Measurements from ENCODE around the gene FBXL20.
A peak's percentile ranks its signal among the peaks of the same experiment; 100 is the strongest.
"Not testable (repeated sequence)": the region's sequence is repeated elsewhere in the genome, so short reads cannot be mapped to it uniquely, and the experiment has no call there.

FBXL20 gene

GRCh38 chr17:39401412-39402243, at the start of gene FBXL20:
Gene FBXL20, minus strand, starts transcription at chr17:39401626. Its CDS starts 224 bp downstream, at chr17:39401402.
- DNase-seq, result peak; percentile 94

GRCh38 chr17:39450847-39451581, 49.6 kb upstream of the FBXL20 start, which contains the start of gene MED1:
Gene MED1, minus strand, starts transcription at chr17:39451263. Its CDS starts 201 bp downstream, at chr17:39451062.
- DNase-seq, result peak; percentile 99

DNA sequence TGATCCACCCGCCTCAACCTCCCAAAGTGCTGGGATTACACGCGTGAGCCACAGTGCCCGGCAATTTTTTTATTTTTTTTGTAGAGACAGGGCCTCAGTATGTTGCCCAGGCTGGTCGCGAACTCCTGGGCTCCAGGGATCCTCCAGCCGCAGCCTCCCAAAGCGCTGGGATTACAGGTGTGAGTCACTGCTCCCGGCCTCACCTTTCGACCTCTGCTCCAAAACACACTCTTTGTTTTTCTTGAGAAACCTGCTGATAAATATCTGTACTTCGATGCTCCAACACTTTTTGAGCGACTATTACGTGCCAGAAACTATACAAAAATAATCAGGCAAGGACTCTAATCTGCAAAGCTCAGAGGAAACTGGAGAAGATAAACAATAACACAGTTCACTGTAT, 48.6 kb upstream of the FBXL20 start:
- no peak for DNase-seq

DNA sequence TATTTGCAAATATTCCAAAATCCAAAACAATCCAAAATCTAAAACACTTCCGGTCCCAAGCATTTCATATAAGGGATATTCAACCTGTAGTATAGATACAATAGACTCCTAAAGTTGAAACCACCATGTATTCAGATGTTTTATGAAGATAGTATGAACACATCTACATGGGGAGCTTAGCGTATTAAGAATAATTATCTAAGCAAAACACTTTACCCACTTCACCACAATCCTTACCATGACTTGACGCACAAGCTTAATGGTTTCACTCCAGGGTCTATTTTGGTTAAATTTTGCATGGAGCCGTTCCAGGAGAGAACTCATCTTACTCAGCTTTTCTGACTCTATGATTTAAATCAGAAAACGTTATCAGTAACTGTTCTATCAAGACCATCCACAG, 46.1 kb upstream of the FBXL20 start:
- no peak for DNase-seq

GRCh38 chr17:39443326-39443725, 41.9 kb upstream of the FBXL20 start:
- no peak for DNase-seq

DNA sequence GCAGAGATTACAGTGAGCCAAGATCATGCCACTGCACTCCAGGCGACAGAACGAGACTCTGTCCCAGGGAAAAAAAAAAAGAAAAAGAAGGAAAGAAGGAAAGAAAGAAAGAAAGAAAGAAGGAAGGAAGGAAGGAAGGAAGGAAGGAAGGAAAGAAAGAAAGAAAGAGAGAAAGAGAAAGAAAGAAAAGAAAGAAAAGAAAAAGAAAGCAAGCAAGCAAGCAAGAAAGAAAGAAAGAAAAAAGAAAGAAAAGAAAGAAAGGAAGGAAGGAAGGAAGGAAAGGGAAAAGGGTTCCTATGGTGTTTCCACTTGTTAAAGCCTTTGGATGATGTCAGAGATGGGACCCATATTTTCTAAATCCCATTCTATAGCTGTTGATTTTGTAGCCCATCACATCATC, 38.4 kb upstream of the FBXL20 start:
- not testable (repeated sequence) for DNase-seq

DNA sequence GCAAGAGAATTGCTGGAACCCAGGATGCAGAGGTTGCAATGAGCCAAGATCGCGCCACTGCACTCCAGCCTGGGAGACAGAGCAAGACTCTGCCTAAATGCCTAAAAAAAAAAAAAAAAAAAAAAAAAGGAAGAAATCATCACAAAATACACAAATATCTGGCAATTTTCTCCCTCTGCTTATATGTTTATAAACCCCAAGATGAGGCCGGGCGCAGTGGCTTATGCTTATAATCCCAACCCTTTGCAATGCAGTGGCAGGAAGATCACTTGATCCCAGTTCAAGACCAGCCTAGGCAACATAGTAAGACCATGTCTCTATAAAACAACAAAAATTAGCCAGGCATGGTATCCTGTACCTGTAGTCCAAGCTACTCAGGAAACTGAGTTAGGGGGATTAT, 28.2 kb upstream of the FBXL20 start:
- DNase-seq, result no peak

- no peak for DNase-seq
Observed at GRCh38 chr17:39416141-39416540, 14.7 kb upstream of the FBXL20 start.

DNA sequence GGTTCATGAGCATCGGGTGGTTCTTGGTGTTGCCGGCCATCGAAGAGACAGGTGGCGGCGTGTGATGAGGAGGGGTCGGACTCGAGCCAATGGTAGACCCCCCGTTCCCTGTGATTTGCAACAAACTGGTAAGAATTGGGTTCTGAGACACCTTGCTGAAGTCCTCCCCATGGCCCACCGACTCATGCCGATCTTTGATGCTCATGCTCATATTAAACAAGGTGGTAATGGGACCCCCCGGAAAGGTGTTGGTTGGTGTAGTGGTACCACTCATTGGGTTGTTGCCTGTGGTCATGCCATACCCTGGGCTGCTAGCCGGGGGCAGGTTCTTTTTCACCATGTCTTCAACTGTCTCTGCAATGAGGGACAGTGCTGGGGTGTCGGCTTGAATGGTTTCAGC, 8.9 kb upstream of the FBXL20 start:
- no peak for DNase-seq

DNA sequence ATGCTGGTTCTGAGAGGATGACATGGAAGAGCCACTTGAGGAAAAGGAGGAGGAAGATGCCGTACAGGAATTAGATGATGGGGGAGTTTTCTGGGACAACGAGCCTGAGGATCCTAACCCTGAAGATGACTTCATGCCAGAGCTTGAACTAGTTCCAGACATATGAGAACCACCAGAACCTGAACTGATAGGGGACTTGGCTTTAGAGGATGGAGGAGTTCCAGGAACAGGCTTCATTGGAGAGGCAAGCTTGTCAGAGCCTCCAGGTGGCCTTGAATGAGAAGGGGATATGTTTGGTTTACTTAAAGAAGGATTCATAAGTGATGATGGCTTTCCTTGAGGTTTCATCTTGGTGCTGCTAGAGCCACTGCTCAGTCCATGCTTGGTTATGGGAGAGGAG, 6.9 kb upstream of the FBXL20 start:
- no peak for DNase-seq

- no peak for DNase-seq
Observed at GRCh38 chr17:39406951-39407350, 5.5 kb upstream of the FBXL20 start.

- no peak for DNase-seq
Observed at GRCh38 chr17:39405436-39405835, 4.0 kb upstream of the FBXL20 start.

DNA sequence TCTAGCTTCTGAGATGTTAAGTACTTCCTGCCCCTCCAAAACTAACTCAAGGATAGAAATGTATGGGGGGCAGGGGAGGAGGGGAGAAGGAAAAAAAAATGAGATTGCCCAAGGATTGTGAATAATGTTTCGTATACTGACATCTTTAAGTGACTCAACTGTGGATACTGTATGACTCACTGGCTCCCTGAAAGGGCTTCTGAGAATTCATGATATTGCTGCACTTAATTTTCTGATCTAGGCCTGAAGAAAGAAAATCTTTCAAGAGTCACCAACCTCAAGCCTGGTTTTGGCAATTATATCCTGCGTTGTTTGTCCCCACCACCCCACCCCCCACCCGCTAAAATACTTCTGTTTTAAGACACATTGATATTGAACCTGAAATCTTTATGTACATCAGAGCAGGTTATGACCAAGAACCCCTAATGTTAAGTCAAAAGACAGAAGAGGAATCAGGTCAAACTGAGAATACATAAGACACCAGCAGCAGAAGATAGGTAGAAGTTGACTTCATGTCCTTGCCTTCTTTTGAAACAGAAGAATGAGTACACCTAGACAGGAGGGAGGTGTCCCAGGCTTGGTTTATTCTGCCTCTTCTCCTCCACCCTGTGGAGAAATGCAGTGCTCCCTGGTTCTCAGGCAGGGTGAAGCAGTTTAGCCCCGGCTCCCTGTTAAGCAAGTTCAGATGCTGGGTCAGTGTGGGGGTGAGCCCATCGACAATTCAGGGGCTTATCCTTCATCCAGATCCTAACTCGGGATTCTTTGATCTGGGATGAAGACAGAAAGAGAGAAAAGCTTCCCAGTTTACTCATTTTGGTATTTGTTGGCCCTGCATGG, 3.3 kb upstream of the FBXL20 start:
- DNase-seq, result no peak

DNA sequence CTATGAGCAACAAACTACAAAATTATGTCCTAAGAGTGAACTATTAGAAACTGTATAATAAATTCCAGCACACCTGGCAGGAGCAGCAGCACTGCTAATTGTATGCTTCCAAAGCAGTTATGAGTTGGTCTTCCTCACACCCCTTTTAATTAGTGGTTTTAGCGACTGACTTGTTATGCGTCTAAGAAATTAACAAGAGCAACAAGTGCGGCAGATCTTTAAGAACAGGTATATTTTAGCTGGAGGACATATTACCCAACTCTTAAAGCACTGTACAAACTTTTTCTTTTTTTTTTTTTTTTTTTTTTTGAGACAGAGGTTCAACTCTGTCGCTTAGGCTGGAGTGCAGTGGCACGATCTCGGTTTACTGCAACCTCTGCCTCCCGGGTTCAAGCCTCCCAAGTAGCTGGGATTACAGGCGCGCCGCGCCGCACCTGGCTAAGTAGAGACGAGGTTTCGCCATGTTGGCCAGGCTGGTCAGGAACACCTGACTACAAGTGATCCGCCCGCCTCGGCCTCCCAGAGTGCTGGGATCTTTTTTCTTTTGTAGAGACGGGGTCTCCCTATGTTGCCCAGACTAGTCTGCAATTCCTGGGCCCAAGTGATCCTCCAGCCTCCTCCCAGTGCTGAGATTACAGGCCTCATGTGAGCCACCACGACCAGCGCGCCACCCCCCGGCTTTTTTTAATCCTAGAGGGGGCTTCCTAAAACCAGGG, 1.6 kb upstream of the FBXL20 start:
- no peak for DNase-seq

DNA sequence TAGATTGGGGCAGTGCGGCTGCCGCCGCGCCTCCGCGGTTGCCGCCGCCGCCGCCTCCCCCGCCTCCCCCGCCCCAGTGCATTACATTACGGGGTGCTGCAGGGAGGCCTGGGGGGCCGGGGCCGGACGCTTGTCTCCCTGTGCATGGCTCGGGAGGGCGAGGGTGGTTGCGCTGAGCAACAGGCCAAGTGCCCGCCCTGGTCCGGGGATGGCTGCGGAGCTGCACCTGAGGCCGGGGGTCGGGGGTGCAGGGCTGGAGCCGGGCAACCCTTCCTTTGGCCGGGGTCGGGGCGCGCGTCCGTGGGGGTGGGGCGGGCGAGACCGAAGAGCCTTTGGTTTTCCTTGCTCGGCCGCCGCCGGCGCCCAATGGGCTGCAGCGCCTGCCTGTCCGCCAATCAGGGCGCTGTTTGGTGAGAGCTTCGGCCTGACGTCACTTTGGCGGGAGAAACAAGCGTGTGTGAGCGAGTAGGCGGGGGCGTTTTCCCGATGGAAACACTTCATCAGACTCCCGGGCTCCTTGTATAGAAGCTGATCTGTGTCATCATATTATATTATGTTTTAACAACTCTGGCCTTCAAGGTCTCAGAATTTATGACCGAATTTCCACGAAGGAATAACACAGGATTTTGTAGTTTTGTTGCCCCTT, 941 bp upstream of the FBXL20 start:
- peak; percentile 94 for DNase-seq

DNA sequence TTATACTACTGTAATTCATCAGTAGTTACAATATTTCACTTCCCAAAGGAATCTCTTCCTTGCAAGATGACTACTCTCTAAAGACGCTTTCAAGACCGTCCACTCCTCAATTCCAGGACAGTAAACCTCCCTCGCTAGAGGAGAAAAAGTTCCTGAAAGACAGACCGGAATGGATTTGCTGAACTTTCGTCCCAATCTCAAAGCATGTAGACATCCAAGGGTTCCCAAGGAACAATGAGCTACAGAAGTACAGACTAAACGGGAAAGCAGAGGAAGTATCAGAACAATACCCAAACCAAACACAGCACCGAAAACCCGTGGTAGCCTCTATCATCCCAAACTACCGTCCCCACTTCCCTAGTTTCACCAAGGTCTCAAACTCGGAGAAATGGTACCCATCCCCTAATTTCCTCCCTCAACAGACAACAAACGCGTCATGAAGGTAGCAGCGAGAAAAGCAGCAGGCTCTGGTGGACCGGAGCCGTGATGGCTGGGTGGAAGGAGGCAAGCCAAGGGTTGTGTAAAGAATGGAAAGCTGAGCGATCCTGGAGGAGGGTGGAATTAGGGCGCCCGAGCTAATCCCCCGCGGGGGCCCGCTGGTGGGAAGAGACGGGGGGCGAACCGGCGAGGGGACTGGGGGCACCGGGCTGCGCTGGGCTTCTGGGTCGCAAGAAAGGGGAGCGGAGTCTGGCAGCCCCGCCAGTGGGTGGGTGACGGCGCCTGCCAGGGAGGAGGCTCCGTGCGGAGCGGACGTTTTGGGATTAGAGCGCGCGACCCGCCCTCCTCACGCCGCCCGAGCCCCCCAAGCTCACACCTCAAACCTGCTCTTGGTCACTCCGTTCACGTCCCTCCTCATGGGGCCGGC, 647 bp downstream of the FBXL20 start:
- DNase-seq, result peak; percentile 23

DNA sequence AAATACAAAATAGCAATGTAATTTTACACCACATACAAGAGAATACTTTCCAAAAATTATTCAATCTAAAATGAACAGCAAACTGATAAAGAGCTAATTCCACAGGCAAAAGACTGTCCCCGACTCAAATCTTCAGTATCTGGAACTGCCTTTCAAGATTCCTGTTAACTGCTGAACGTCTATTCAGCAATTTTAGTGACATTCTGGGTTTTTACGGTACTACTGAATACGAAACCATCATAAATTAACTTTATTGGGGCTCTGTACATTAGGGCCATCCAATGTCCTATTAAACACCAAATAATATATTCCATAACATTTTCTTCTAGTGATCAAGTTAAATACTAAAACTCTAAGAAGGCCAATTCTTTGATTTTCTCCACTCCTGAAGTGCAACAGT, 1.6 kb downstream of the FBXL20 start:
- no peak for DNase-seq

DNA sequence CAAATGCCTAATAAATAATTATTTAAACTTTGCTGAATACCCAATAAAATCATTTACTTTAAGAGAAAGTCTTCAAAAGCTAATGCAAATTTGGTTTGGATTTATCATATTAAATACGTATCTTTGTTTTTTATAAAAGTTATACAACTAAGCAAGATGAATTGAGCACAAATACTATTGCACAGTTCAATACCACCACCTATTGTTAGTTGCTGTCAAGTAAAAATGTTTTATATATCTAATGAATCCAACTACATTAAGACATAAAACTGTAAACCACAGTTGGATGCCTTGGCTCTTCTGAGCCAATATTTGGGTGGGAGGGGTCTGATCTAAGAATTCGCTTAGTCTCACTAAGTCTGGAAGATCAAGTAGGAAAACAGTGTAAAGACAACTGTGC, 7.7 kb downstream of the FBXL20 start:
- no peak for DNase-seq

GRCh38 chr17:39391448-39391847, 10.0 kb downstream of the FBXL20 start:
- no peak for DNase-seq

DNA sequence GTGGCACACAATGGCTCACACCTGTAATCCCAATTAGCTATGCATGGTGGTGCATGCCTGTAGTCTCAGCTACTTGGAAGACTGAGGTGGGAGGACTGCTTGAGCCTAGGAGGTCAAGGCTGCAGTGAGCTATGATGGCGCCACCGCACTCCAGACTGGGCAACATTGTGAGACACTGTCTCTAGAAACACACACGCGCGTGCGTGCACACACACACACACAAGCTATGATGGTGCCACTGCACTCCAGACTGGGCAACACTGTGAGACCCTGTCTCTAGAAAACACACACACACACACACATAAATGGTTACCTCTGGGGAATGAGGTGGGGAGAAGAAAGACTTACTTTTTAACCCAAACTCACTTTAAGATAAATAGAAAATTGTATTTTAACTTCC, 16.4 kb downstream of the FBXL20 start:
- no peak for DNase-seq

- DNase-seq, result no peak
Observed at GRCh38 chr17:39380144-39380543, 21.3 kb downstream of the FBXL20 start.
